ENCODE data around the gene SCYL2. TPM values are rescaled to one million over a fixed set of nuclear protein-coding genes. Genes with fewer than 3 reads are reported as not detected.

Gene SCYL2
- total RNA-seq, 1 experiment from 2014 or later, result 41.1 TPM

DNA sequence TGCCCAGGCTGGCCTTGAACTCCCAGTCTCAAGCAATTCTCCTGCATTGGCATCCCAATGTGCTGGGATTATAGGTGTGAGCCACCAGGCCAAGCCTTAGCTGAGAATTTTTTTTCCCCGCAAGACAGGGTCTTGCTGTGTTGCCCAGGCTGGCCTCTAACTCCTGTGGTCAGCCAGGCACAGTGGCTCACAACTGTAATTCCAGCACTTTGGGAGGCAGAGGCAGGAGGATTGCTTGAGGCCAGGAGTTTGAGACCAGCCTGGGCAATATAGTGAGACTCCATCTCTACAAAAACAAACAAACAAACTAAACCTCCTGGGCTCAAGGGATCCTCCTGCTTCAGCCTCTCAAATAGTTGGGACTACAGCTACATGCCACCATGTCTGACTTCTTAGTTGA is 27.4 kb upstream of the SCYL2 start:
- intact Hi-C loops (cut with micrococcal nuclease; ENCODE audit: unreplicated experiment), result loop anchor here (10.0 kb wide), 2 partner anchors 105 to 495 kb away; no protein-coding TSS in a partner anchor
- H3K4me3 ChIP-seq, result no peak overlapping the region
- H3K9me2 ChIP-seq (ENCODE audit: insufficient read depth), result no peaks in the 10 kb centered on the region
- no peak overlapping the region for H3K27ac ChIP-seq
- peaks cover under 1% of the 10 kb centered on the region for H3F3A ChIP-seq (ENCODE audit: insufficient read depth, low read depth)
- peaks cover 9% of the 10 kb centered on the region for H3K4me1 ChIP-seq (replicated peaks; ENCODE audit: insufficient read depth)
- TF ChIP-seq, protein P1, sequence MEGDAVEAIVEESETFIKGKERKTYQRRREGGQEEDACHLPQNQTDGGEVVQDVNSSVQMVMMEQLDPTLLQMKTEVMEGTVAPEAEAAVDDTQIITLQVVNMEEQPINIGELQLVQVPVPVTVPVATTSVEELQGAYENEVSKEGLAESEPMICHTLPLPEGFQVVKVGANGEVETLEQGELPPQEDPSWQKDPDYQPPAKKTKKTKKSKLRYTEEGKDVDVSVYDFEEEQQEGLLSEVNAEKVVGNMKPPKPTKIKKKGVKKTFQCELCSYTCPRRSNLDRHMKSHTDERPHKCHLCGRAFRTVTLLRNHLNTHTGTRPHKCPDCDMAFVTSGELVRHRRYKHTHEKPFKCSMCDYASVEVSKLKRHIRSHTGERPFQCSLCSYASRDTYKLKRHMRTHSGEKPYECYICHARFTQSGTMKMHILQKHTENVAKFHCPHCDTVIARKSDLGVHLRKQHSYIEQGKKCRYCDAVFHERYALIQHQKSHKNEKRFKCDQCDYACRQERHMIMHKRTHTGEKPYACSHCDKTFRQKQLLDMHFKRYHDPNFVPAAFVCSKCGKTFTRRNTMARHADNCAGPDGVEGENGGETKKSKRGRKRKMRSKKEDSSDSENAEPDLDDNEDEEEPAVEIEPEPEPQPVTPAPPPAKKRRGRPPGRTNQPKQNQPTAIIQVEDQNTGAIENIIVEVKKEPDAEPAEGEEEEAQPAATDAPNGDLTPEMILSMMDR (conservative IDR thresholded peaks at IDR 0.05), result no peak
- TF ChIP-seq EZH2 (IDR thresholded peaks at IDR 0.05; ENCODE audit: low read depth), result no peak
- CTCF ChIA-PET, result no interaction called here
- POLR2A ChIA-PET (ENCODE audit: unreplicated experiment), result no interaction called here
- H3K9me3 ChIP-seq (ENCODE audit: insufficient read depth, low read depth), result no peaks in the 10 kb centered on the region
- H3K36me3 ChIP-seq (ENCODE audit: low read depth), result no peaks in the 10 kb centered on the region
- BruUV-seq (replicated peaks), result no TSS peak
- DNase-seq, result no peak
- no peak overlapping the region for H3K4me2 ChIP-seq
- no peaks in the 10 kb centered on the region for H4K20me1 ChIP-seq (ENCODE audit: insufficient read depth)
- H3K27me3 ChIP-seq (ENCODE audit: insufficient read depth, low read depth), result no peaks in the 10 kb centered on the region
- H3K79me2 ChIP-seq (ENCODE audit: low read depth), result no peaks in the 10 kb centered on the region
- H2AFZ ChIP-seq, result no peak overlapping the region

DNA sequence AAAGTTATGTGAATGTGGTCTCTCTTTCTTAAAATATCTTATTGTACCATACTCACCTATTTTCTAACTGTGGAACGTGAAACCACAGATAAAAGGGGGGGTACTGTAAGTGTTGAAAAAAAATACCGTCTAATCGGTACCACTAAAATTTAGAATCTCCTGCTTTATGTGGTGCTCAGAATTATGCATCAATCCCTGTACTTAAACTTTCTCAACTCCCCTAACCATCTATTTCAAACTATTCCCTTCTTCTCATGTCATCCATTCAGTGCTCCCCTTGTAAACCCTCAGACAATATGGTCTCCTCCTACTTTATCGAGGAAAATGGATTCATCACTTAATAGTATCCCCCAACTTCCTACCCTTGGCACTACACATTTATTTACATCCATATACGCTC is 23.8 kb upstream of the SCYL2 start:
- Histone ChIP-seq H3K9me2 (ENCODE audit: insufficient read depth) (no peaks in the 10 kb centered on the region), H2AFZ (no peak overlapping the region), H3K9me3 (ENCODE audit: insufficient read depth, low read depth) (no peaks in the 10 kb centered on the region), H3K27ac (no peak overlapping the region), H3K27me3 (ENCODE audit: insufficient read depth, low read depth) (no peaks in the 10 kb centered on the region), H3K36me3 (ENCODE audit: low read depth) (no peaks in the 10 kb centered on the region), H3K4me2 (no peak overlapping the region), H4K20me1 (ENCODE audit: insufficient read depth) (no peaks in the 10 kb centered on the region), H3K79me2 (ENCODE audit: low read depth) (no peaks in the 10 kb centered on the region), H3K4me1 (replicated peaks; ENCODE audit: insufficient read depth) (no peaks in the 10 kb centered on the region), H3K4me3 (no peak overlapping the region), H3F3A (ENCODE audit: insufficient read depth, low read depth) (no peaks in the 10 kb centered on the region)
- ChIA-PET POLR2A (ENCODE audit: unreplicated experiment) (no interaction called here), CTCF (no interaction called here)
- DNase-seq, result no peak
- TF ChIP-seq EZH2 (IDR thresholded peaks at IDR 0.05; ENCODE audit: low read depth), result no peak
- no TSS peak for BruUV-seq (replicated peaks)
- intact Hi-C loops (cut with micrococcal nuclease; ENCODE audit: unreplicated experiment), result no loop called here

DNA sequence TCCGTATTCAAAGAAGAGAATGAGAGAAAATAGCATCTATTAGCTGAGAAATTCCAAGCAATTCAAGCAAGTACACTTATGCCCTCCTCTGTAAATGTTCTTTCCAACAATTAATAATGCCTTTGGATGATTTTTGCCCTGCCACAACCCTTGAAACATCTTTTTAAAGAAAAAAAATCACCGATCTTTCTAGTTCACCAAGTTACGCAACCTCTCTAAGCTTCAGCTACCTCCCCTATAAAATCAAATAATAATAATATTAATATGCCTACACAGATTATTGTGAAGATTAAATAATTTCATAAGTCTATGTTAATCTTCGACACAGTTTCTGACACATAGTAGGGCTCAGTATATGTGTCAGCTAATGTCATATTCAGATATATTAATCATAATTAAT is 19.2 kb upstream of the SCYL2 start:
- CTCF ChIA-PET, result no interaction called here
- no peaks in the 10 kb centered on the region for H3F3A ChIP-seq (ENCODE audit: insufficient read depth, low read depth)
- no peaks in the 10 kb centered on the region for H3K9me2 ChIP-seq (ENCODE audit: insufficient read depth)
- no peak overlapping the region for H3K27ac ChIP-seq
- no peaks in the 10 kb centered on the region for H4K20me1 ChIP-seq (ENCODE audit: insufficient read depth)
- no peaks in the 10 kb centered on the region for H3K9me3 ChIP-seq (ENCODE audit: insufficient read depth, low read depth)
- intact Hi-C loops (cut with micrococcal nuclease; ENCODE audit: unreplicated experiment), result no loop called here
- H3K27me3 ChIP-seq (ENCODE audit: insufficient read depth, low read depth), result no peaks in the 10 kb centered on the region
- POLR2A ChIA-PET (ENCODE audit: unreplicated experiment), result interaction anchor here (0.6 kb wide), 1 partner anchor 793 kb away, joined by 4 read pairs; no protein-coding TSS in a partner anchor
- no peak overlapping the region for H3K4me3 ChIP-seq
- no TSS peak for BruUV-seq (replicated peaks)
- H3K4me1 ChIP-seq (replicated peaks; ENCODE audit: insufficient read depth), result no peaks in the 10 kb centered on the region
- TF ChIP-seq EZH2 (IDR thresholded peaks at IDR 0.05; ENCODE audit: low read depth), result no peak
- TF ChIP-seq, protein P1 (conservative IDR thresholded peaks at IDR 0.05), result no peak
- H3K4me2 ChIP-seq, result no peak overlapping the region
- no peak for DNase-seq
- no peaks in the 10 kb centered on the region for H3K36me3 ChIP-seq (ENCODE audit: low read depth)
- H2AFZ ChIP-seq, result no peak overlapping the region
- no peaks in the 10 kb centered on the region for H3K79me2 ChIP-seq (ENCODE audit: low read depth)

DNA sequence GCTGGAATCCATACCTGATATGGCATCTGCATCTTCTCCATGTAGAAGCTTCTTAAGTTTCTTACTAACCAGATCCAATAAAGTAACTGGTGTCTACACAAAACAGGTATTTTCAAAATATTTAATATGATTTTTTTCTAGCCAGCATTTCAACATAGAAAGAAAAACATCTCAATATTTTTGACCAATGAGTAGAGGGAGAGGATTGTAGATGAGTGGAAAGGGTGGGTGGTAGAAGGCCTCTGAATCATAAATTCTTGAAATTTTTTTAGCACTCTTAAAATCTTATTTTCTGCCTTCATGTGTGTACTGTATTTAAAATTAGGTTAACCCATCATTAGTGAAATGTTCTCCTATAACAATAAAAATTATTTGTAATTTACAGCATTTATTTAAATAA is 18.1 kb upstream of the SCYL2 start:
- intact Hi-C loops (cut with micrococcal nuclease; ENCODE audit: unreplicated experiment), result no loop called here
- Histone ChIP-seq H3K9me2 (ENCODE audit: insufficient read depth) (no peaks in the 10 kb centered on the region), H2AFZ (no peak overlapping the region), H3K4me1 (replicated peaks; ENCODE audit: insufficient read depth) (no peaks in the 10 kb centered on the region), H3F3A (ENCODE audit: insufficient read depth, low read depth) (no peaks in the 10 kb centered on the region), H3K9me3 (ENCODE audit: insufficient read depth, low read depth) (no peaks in the 10 kb centered on the region), H3K79me2 (ENCODE audit: low read depth) (no peaks in the 10 kb centered on the region), H3K36me3 (ENCODE audit: low read depth) (no peaks in the 10 kb centered on the region), H3K27me3 (ENCODE audit: insufficient read depth, low read depth) (no peaks in the 10 kb centered on the region), H3K27ac (no peak overlapping the region), H3K4me3 (no peak overlapping the region), H3K4me2 (no peak overlapping the region), H4K20me1 (ENCODE audit: insufficient read depth) (no peaks in the 10 kb centered on the region)
- DNase-seq, result no peak
- BruUV-seq (replicated peaks), result no TSS peak
- ChIA-PET POLR2A (ENCODE audit: unreplicated experiment) (no interaction called here), CTCF (no interaction called here)
- no peak for TF ChIP-seq EZH2 (IDR thresholded peaks at IDR 0.05; ENCODE audit: low read depth)
- TF ChIP-seq, protein P1 (conservative IDR thresholded peaks at IDR 0.05), result no peak
